Prostate gland (tissue), 2 donors: ENCODE data around the gene MADD.

ENCODE experiments used
- POLR2A ChIP-seq: fragments of 450-650 bp; IDR thresholded peaks from one replicate; pipeline ENCODE4 v1.6.1; 2016; ENCODE audit warnings: antibody characterized with exemption, mild to moderate bottlenecking
- TF ChIP-seq, protein P1 (sequence below), 4 experiments: fragments of 200-600 bp in 2 of 4; fragments of 450-650 bp in 2 of 4; sonication (generic) in 2 of 4; IDR thresholded peaks; 1 replicate in 3 of 4; 2 replicates in 1 of 4; pipeline ENCODE4 v1.5.1; 2016 to 2019; ENCODE audit warnings: antibody characterized with exemption in 4 of 4, mild to moderate bottlenecking in 2 of 4, moderate library complexity in 2 of 4

DNA sequence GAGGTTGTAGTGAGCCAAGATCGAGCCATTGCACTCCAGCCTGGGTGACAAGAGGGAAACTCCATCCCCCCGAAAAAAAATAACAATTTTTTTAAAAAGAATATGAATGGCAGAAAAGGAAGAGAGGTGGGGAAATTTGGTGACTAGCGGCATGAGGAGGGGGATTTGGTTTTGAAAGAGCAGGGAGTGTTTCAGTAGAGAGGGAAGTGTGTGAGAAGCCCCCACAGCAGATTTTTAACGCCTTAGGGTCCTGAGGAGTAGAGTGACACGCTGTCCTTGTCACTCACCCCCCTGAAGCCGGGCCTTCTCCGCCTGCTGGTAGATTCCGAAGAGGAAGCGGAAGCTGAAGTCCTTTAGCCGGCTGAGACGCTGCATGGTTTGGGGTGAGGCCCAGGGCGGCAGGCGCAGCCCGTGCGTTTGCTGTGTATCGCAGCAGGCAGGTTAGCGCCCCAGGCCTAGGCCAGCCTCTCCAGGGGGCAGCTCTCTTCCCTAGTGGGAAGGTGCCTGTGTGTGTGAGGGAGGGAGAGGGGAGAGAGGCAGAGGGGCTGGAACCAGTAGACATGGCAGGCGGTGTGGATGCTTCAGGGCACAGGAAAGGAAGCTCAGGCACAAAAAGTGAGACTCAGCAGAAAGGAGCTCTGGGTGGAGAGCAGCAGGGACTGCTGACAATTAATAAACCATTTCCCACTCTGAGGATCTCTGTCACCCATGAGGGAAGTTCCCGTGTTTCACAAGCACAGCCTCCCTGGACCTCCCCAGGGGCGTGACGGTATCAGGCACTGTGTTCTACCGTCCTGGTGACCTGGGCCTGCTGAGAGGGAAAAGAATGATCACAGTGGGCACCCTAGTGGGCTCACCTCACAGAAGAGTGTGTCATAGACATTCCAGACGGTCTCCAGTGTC, 25.2 kb upstream of the MADD start:
- TF ChIP-seq, protein P1, sequence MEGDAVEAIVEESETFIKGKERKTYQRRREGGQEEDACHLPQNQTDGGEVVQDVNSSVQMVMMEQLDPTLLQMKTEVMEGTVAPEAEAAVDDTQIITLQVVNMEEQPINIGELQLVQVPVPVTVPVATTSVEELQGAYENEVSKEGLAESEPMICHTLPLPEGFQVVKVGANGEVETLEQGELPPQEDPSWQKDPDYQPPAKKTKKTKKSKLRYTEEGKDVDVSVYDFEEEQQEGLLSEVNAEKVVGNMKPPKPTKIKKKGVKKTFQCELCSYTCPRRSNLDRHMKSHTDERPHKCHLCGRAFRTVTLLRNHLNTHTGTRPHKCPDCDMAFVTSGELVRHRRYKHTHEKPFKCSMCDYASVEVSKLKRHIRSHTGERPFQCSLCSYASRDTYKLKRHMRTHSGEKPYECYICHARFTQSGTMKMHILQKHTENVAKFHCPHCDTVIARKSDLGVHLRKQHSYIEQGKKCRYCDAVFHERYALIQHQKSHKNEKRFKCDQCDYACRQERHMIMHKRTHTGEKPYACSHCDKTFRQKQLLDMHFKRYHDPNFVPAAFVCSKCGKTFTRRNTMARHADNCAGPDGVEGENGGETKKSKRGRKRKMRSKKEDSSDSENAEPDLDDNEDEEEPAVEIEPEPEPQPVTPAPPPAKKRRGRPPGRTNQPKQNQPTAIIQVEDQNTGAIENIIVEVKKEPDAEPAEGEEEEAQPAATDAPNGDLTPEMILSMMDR (IDR thresholded peaks at IDR 0.05) = no peak
- no peak for TF ChIP-seq POLR2A
